Nephron (organoid): Measurements from ENCODE around the gene NF2.
A peak's percentile ranks its signal among the peaks of the same experiment; 100 is the strongest.

Experiments used
- H3K27ac Mint-ChIP-seq, 3 experiments: 2 replicates each; pipeline ENCODE4 v1.8.0; 2020; ENCODE audit warnings: mixed read lengths in 3 of 3, mild to moderate bottlenecking in 2 of 3, moderate library complexity in 1 of 3
- H3K27me3 Mint-ChIP-seq: 2 replicates; pipeline ENCODE4 v1.8.0; 2021; ENCODE audit warnings: low read depth, mild to moderate bottlenecking, moderate library complexity, mixed read lengths
- H3K36me3 Mint-ChIP-seq: 2 replicates; pipeline ENCODE4 v1.8.0; 2020; ENCODE audit warnings: low read depth, mixed read lengths
- H3K4me1 Mint-ChIP-seq: 2 replicates; pipeline ENCODE4 v1.8.0; 2020; ENCODE audit warnings: mixed read lengths
- H3K4me3 Mint-ChIP-seq, 3 experiments: 2 replicates each; pipeline ENCODE4 v1.8.0; 2020; ENCODE audit warnings: mild to moderate bottlenecking in 3 of 3, mixed read lengths in 3 of 3, moderate library complexity in 2 of 3
- H3K9me3 Mint-ChIP-seq: 2 replicates; pipeline ENCODE4 v1.8.0; 2020; ENCODE audit warnings: mixed read lengths
- TF ChIP-seq, protein P1 (sequence below), 3 experiments: fragments of 200-600 bp; sonication (generic); IDR thresholded peaks; one replicate each; pipeline ENCODE4 v1.5.0; 2021; ENCODE audit warnings: antibody characterized with exemption in 3 of 3; ENCODE audit not compliant: unreplicated experiment in 3 of 3

Gene NF2

DNA sequence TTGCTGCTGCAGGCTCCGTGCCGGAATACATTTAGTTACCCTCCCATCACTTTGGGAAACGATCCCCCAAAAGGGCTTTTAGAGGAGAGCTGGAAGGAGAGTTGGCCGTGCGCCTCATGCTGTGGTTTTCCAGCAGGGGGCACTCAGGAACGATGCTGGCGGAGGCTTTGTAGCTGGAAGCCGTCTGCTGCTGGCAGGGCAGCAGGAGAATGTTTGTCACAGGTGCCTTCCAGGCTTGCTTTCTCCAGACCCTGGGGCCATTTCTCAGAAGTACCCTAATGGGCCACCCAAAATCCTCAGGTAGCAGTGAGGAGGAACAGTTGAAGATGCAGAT is 86.4 kb downstream of the NF2 start:
- TF ChIP-seq, protein P1, sequence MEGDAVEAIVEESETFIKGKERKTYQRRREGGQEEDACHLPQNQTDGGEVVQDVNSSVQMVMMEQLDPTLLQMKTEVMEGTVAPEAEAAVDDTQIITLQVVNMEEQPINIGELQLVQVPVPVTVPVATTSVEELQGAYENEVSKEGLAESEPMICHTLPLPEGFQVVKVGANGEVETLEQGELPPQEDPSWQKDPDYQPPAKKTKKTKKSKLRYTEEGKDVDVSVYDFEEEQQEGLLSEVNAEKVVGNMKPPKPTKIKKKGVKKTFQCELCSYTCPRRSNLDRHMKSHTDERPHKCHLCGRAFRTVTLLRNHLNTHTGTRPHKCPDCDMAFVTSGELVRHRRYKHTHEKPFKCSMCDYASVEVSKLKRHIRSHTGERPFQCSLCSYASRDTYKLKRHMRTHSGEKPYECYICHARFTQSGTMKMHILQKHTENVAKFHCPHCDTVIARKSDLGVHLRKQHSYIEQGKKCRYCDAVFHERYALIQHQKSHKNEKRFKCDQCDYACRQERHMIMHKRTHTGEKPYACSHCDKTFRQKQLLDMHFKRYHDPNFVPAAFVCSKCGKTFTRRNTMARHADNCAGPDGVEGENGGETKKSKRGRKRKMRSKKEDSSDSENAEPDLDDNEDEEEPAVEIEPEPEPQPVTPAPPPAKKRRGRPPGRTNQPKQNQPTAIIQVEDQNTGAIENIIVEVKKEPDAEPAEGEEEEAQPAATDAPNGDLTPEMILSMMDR (IDR thresholded peaks at IDR 0.05; ENCODE audit: unreplicated experiment in 3 of 3), result peak; percentile 67 to 82 (median 77)
- peak overlapping the region in 2 of 3 experiments; percentile 0 to 42 for H3K4me3 Mint-ChIP-seq
- H3K36me3 Mint-ChIP-seq, result peaks cover 31% of the 10 kb centered on the region
- no peaks in the 10 kb centered on the region for H3K27me3 Mint-ChIP-seq
- H3K4me1 Mint-ChIP-seq, result peaks cover 68% of the 10 kb centered on the region
- H3K27ac Mint-ChIP-seq, result peak overlapping the region; percentile 71 to 95 (median 86)
- no peaks in the 10 kb centered on the region for H3K9me3 Mint-ChIP-seq

DNA sequence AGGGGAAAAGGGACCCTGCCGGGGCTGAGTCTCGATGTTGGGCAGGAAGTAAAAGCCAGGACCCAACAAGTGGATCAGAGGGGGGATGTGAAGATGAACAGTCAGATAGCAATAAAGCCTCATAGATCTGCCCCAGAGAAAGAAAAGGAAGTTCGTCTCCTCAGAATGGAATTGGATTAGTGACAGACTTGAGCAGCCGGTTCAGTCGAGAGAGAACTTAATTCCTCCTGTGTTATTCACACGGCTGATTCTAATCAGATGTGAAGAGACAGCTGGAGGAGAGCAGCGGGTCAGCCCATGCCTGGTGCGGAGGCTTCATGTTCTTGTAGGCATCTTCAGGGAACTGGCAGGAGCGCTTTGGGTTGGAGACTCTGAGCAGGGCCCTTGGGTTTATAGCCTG is 87.0 kb downstream of the NF2 start:
- peak overlapping the region; percentile 83 to 95 (median 86) for H3K27ac Mint-ChIP-seq
- H3K9me3 Mint-ChIP-seq, result no peaks in the 10 kb centered on the region
- peaks cover 71% of the 10 kb centered on the region for H3K4me1 Mint-ChIP-seq
- H3K4me3 Mint-ChIP-seq, result peak overlapping the region in 1 of 3 experiments; percentile 3
- peaks cover 33% of the 10 kb centered on the region for H3K36me3 Mint-ChIP-seq
- TF ChIP-seq, protein P1 (IDR thresholded peaks at IDR 0.05; ENCODE audit: unreplicated experiment in 3 of 3), result no peak
- H3K27me3 Mint-ChIP-seq, result no peaks in the 10 kb centered on the region

DNA sequence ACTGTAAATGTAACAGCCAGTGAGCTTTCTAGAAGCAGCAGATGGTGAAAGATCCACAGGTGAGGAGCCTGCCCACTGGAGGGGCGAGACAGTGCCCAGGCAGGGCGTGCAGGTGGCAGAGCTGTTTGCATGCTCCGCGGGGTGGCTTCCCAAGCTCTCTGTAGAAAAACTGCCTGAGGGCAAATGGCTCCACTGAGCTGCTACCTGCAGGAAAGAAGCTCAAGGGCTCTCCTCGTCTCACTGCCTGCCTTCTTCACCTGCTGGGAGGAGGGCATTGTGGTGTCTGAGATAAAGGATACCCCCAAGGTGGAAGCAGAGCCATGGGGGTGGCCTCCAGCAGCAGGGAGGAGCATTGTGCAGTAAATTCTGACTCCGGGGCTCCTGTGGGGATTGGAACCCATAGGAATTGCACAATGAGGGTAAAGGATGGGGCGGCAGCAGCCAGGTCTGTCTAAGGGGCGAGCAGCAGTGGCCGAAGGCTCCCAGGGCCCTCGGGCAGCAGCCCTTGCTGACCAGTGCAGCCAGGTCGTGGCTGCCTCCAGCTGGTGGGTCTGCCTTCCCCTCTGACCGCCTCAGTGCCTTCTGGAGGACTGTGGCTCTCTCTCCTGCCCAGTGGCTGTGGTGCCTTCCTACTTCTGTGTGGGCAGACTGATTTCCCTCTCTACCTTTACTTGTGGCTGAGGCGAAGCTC is 88.3 kb downstream of the NF2 start:
- peaks cover 69% of the 10 kb centered on the region for H3K4me1 Mint-ChIP-seq
- no peaks in the 10 kb centered on the region for H3K27me3 Mint-ChIP-seq
- H3K4me3 Mint-ChIP-seq, result no peak overlapping the region
- no peaks in the 10 kb centered on the region for H3K9me3 Mint-ChIP-seq
- peaks cover 32% of the 10 kb centered on the region for H3K36me3 Mint-ChIP-seq
- TF ChIP-seq, protein P1 (IDR thresholded peaks at IDR 0.05; ENCODE audit: unreplicated experiment in 3 of 3), result no peak
- no peak overlapping the region for H3K27ac Mint-ChIP-seq

DNA sequence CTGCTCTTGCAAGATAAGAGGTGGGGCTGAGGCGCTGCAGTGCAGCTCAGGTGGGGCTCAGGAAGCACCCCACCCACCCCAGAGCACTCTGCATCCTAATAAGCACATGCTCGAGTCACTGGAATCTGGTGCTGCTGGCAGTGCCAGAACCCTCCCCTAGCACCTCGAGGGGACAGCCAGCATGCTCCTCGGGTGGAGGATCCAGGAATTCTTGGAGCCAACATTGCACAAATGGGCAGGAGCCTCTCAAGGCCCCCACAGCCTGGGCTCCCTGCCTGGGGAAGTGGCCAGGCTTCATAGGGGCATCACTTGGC is 88.9 kb downstream of the NF2 start:
- Mint-ChIP-seq H3K36me3 (peaks cover 30% of the 10 kb centered on the region), H3K4me1 (peaks cover 64% of the 10 kb centered on the region), H3K27ac (no peak overlapping the region), H3K4me3 (no peak overlapping the region), H3K27me3 (no peaks in the 10 kb centered on the region), H3K9me3 (no peaks in the 10 kb centered on the region)
- TF ChIP-seq, protein P1 (IDR thresholded peaks at IDR 0.05; ENCODE audit: unreplicated experiment in 3 of 3), result no peak

DNA sequence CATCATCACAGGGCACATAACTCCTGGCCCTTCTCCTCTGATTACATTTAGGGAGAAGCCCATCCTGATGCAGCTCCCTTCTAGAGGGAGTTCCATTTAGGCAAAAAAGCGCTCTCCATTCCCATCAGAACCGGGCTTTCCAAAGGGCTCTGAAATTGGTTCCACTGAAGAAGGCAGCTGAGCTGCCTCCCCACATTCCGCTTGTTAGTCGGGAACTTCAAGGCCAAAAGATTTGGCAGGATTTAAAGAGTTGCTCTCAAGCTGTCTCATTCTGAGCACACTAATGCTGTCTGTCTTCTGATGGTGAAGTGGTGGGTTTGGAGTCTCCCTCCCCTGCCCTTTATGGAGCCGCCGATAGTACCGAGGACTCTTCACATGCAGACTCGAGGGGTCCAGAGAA is 89.7 kb downstream of the NF2 start:
- H3K27ac Mint-ChIP-seq, result peak overlapping the region in 2 of 3 experiments; percentile 34 to 64
- H3K36me3 Mint-ChIP-seq, result peaks cover 32% of the 10 kb centered on the region
- H3K4me1 Mint-ChIP-seq, result peaks cover 55% of the 10 kb centered on the region

More for the DNA sequence above, 89.7 kb downstream of the NF2 start:
- TF ChIP-seq, protein P1 (IDR thresholded peaks at IDR 0.05; ENCODE audit: unreplicated experiment in 3 of 3), result no peak
- Mint-ChIP-seq H3K9me3 (no peaks in the 10 kb centered on the region), H3K4me3 (peak overlapping the region in 1 of 3 experiments; percentile 47), H3K27me3 (no peaks in the 10 kb centered on the region)
